Lung (tissue), 12 donors: ENCODE measurements around the gene CIBAR2. TPM values are rescaled to one million over a fixed set of nuclear protein-coding genes. Genes with fewer than 3 reads are reported as not detected.

ENCODE experiments used
- ATAC-seq: fragments of 200-7000 bp; cut with Tn5 transposase; one replicate; pipeline ENCODE4 v1.9.1; 2020; ENCODE audit warnings: moderate number of reproducible peaks; ENCODE audit not compliant: insufficient read depth, low FRiP score
- DNase-seq, 3 donors: peaks; one replicate each; pipeline ENCODE4 v3.0.0-alpha.2; 2013 to 2017
- H3K27ac ChIP-seq, 2 donors: one replicate each; pipeline ENCODE4 v1.5.1; 2013; ENCODE audit warnings: mild to moderate bottlenecking in 2 of 2, moderate library complexity in 2 of 2, control low read depth in 1 of 2, inconsistent platforms in 1 of 2, low read depth in 1 of 2, low read length in 1 of 2
- H3K27me3 ChIP-seq, 3 donors: one replicate each; pipeline ENCODE4 v1.5.1; 2013; ENCODE audit warnings: low read length in 2 of 3; ENCODE audit not compliant: control insufficient read depth in 3 of 3, insufficient read depth in 3 of 3
- H3K36me3 ChIP-seq, 4 donors: one replicate each; pipeline ENCODE4 v1.5.1; 2013; ENCODE audit warnings: low read length in 4 of 4, mild to moderate bottlenecking in 1 of 4, moderate library complexity in 1 of 4; ENCODE audit not compliant: control insufficient read depth in 4 of 4, insufficient read depth in 4 of 4
- H3K4me1 ChIP-seq, 5 donors: one replicate each; pipeline ENCODE4 v1.5.1; 2013; ENCODE audit warnings: low read length in 5 of 5, mild to moderate bottlenecking in 2 of 5, moderate library complexity in 1 of 5; ENCODE audit not compliant: control insufficient read depth in 5 of 5, insufficient read depth in 5 of 5
- H3K4me3 ChIP-seq: one replicate; pipeline ENCODE4 v1.5.1; 2013; ENCODE audit warnings: mild to moderate bottlenecking, control low read depth, moderate library complexity
- H3K9ac ChIP-seq, 2 donors: one replicate each; pipeline ENCODE4 v1.5.1; 2013; ENCODE audit warnings: low read length in 2 of 2, control low read depth in 1 of 2; ENCODE audit not compliant: insufficient read depth in 1 of 2
- H3K9me3 ChIP-seq, 4 donors: one replicate each; pipeline ENCODE4 v1.5.1; 2013; ENCODE audit warnings: low read length in 3 of 4, mild to moderate bottlenecking in 1 of 4, moderate library complexity in 1 of 4; ENCODE audit not compliant: control insufficient read depth in 4 of 4, insufficient read depth in 3 of 4
- CTCF ChIP-seq: IDR thresholded peaks from 2 replicates; pipeline ENCODE4 v1.5.1; 2012; ENCODE audit warnings: mild to moderate bottlenecking; ENCODE audit errors: control extremely low read depth, extremely low read depth
- WGBS, 2 donors: extraction: QIAGEN DNeasy Blood & Tissue Kit; methylation state at CpG; one replicate each; pipeline ENCODE4 v1.1.7; 2013; 5-methylcytosine and 5-hydroxymethylcytosine counted together
- polyA plus RNA-seq, 2 donors: library from polyadenylated mRNA; stranded (reverse); fragments of 200-250 nt; gene quantifications; one replicate each; pipeline ENCODE4 v1.2.1, GENCODE V29; 2013
- total RNA-seq, 2 donors: library from RNA; depleted of rRNA in 1 of 2; stranded (reverse); fragments of >200 nt in 1 of 2; gene quantifications; one replicate each; pipeline ENCODE4 v1.2.1, GENCODE V29; 2014 to 2021
- donor health status: control.
- donor health status: control.
- donor health status: Bipolar disorder and iron deficiency.
- donor health status: healthy.
- donor health status: DM: yes; HTN: yes; CAD: no.

The CIBAR2 gene
- total and polyA plus RNA-seq, 4 donors: 11.8 to 49.0 (median 18.9) TPM

DNA sequence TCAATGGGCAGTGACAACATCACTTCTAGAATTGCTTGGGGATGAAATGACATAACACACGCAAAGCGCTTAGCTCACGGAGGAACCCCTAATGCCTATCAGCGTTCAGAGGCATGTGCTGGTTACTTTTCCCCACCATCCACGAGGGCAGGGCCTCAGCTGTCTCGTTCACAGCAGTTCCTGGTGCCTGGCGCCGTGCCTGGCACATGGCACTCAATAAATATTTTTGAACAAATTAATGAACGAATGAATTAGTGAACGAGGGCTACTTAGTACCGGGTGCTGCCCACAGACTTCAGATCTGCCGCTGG lies 14.1 kb upstream of the CIBAR2 start:
- peak in 2 of 3 donors; percentile 64 to 70 for DNase-seq
- no peaks in the 10 kb centered on the region for H3K27me3 ChIP-seq
- no peak overlapping the region for H3K4me3 ChIP-seq
- no peak for TF ChIP-seq CTCF
- 64 to 73% methylated on average over 12 of the region's 12 CpGs for WGBS, 2 donors
- H3K9ac ChIP-seq: peak overlapping the region in 1 of 2 donors; percentile 20
- H3K4me1 ChIP-seq: peaks cover 7 to 58% (median 18%) of the 10 kb centered on the region in 5 donors
- H3K27ac ChIP-seq: no peak overlapping the region
- no peaks in the 10 kb centered on the region for H3K36me3 ChIP-seq
- ATAC-seq: no peak
- no peaks in the 10 kb centered on the region for H3K9me3 ChIP-seq

- no peaks in the 10 kb centered on the region for H3K27me3 ChIP-seq
- H3K9me3 ChIP-seq: no peaks in the 10 kb centered on the region
- DNase-seq: no peak
- WGBS, 2 donors: 86 to 90% methylated on average over 16 of the region's 16 CpGs
- no peaks in the 10 kb centered on the region for H3K36me3 ChIP-seq
- H3K4me1 ChIP-seq: peaks cover 7 to 52% (median 16%) of the 10 kb centered on the region in 5 donors
- no peak for ATAC-seq
- no peak for TF ChIP-seq CTCF
- peak overlapping the region in 1 of 2 donors; percentile 2 for H3K27ac ChIP-seq
- H3K9ac ChIP-seq: no peak overlapping the region
- no peak overlapping the region for H3K4me3 ChIP-seq
Measured at GRCh38 chr16:85125570-85126393, 13.5 kb upstream of the CIBAR2 start.

- H3K9me3 ChIP-seq: no peaks in the 10 kb centered on the region
- peaks cover 7 to 42% (median 11%) of the 10 kb centered on the region in 5 donors for H3K4me1 ChIP-seq
- H3K27me3 ChIP-seq: no peaks in the 10 kb centered on the region
- WGBS, 2 donors: 87 to 89% methylated on average over 11 of the region's 11 CpGs
- ATAC-seq (no peak), DNase-seq (peak in 1 of 3 donors; percentile 29)
- TF ChIP-seq CTCF: no peak
- H3K27ac ChIP-seq: peak overlapping the region in 1 of 2 donors; percentile 77
- H3K36me3 ChIP-seq: no peaks in the 10 kb centered on the region
- H3K9ac ChIP-seq: no peak overlapping the region
- H3K4me3 ChIP-seq: no peak overlapping the region
Measured at GRCh38 chr16:85124636-85125346, 12.5 kb upstream of the CIBAR2 start.
